LNCAP (cell line): ENCODE measurements around the gene SORCS2.

Experiments
- CTCF ChIP-seq: fragments of 450-650 bp; IDR thresholded peaks from 2 replicates; pipeline ENCODE4 v1.5.1; 2017; ENCODE audit warnings: mild to moderate bottlenecking

Gene SORCS2

GRCh38 chr4:7673121-7673520 is 480.8 kb downstream of the SORCS2 start:
- no peak for TF ChIP-seq CTCF

GRCh38 chr4:7674706-7675105 is 482.4 kb downstream of the SORCS2 start:
- no peak for TF ChIP-seq CTCF

GRCh38 chr4:7675136-7675535 is 482.8 kb downstream of the SORCS2 start:
- no peak for TF ChIP-seq CTCF

- TF ChIP-seq CTCF: no peak
These were observed 483.4 kb downstream of the SORCS2 start for GRCh38 chr4:7675612-7676320.

- TF ChIP-seq CTCF: no peak
These were observed 484.1 kb downstream of the SORCS2 start for GRCh38 chr4:7676398-7676922.

GRCh38 chr4:7677086-7677485 is 484.7 kb downstream of the SORCS2 start:
- TF ChIP-seq CTCF: no peak

GRCh38 chr4:7677799-7678301 is 485.5 kb downstream of the SORCS2 start:
- TF ChIP-seq CTCF: no peak
